CD14-positive monocyte (primary cell): ENCODE measurements around the gene STUM. TPM values are rescaled to one million over a fixed set of nuclear protein-coding genes. Genes with fewer than 3 reads are reported as not detected.

ENCODE experiments used
- DNase-seq, 3 donors: peaks; one replicate each; pipeline ENCODE4 v3.0.0-alpha.2; 2011 to 2022
- H2AFZ ChIP-seq: 2 replicates; pipeline ENCODE4 v1.6.0; 2012; ENCODE audit warnings: mild to moderate bottlenecking, low read depth, low read length, inconsistent platforms; ENCODE audit not compliant: insufficient read depth, poor library complexity, severe bottlenecking
- H3K27ac ChIP-seq, 2 donors: 1 replicate in 1 of 2; 2 replicates in 1 of 2; pipeline ENCODE4 v1.5.1; 2012 to 2013; ENCODE audit warnings: low read length in 2 of 2, control low read depth in 1 of 2, inconsistent platforms in 1 of 2, low read depth in 1 of 2, mild to moderate bottlenecking in 1 of 2
- H3K27me3 ChIP-seq, 2 donors: one replicate each; pipeline versions ENCODE4 v1.6.0 to v1.6.1; 2011 to 2013; ENCODE audit warnings: low read length in 2 of 2; ENCODE audit not compliant: control insufficient read depth in 2 of 2, insufficient read depth in 2 of 2
- H3K36me3 ChIP-seq, 2 donors: replicated peaks in 1 of 2; 1 replicate in 1 of 2; 2 replicates in 1 of 2; pipeline versions ENCODE4 v1.5.1 to v1.6.1; 2012 to 2013; ENCODE audit warnings: low read length in 2 of 2, control low read depth in 1 of 2, inconsistent platforms in 1 of 2, mild to moderate bottlenecking in 1 of 2; ENCODE audit not compliant: insufficient read depth in 2 of 2, control insufficient read depth in 1 of 2
- H3K4me1 ChIP-seq, 2 donors: 1 replicate in 1 of 2; 2 replicates in 1 of 2; pipeline versions ENCODE4 v1.5.1 to v1.6.1; 2012 to 2013; ENCODE audit warnings: low read length in 2 of 2, control low read depth in 1 of 2, inconsistent platforms in 1 of 2, mild to moderate bottlenecking in 1 of 2, moderate library complexity in 1 of 2; ENCODE audit not compliant: insufficient read depth in 2 of 2, control insufficient read depth in 1 of 2
- H3K4me2 ChIP-seq: replicated peaks from 2 replicates; pipeline ENCODE3; 2012; ENCODE audit warnings: low read length, moderate library complexity, mild to moderate bottlenecking; ENCODE audit not compliant: poor library complexity, severe bottlenecking; ENCODE audit errors: extremely low read depth
- H3K4me3 ChIP-seq, 3 experiments: fragments of 200-600 bp in 1 of 3; sonication (generic) in 1 of 3; replicated peaks in 1 of 3; 1 replicate in 2 of 3; 2 replicates in 1 of 3; pipeline ENCODE4 v1.5.1; 2011 to 2013; ENCODE audit warnings: low read length in 3 of 3, mild to moderate bottlenecking in 3 of 3, control low read depth in 2 of 3, low read depth in 2 of 3, inconsistent platforms in 1 of 3, moderate library complexity in 1 of 3
- H3K79me2 ChIP-seq: 2 replicates; pipeline ENCODE4 v1.6.0; 2012; ENCODE audit warnings: mild to moderate bottlenecking, control low read depth, inconsistent platforms, low read length, moderate library complexity; ENCODE audit not compliant: insufficient read depth
- H3K9ac ChIP-seq: 2 replicates; pipeline ENCODE4 v1.6.0; 2017; ENCODE audit warnings: low read length, mild to moderate bottlenecking; ENCODE audit not compliant: insufficient read depth, poor library complexity, severe bottlenecking
- H3K9me3 ChIP-seq, 2 donors: replicated peaks in 1 of 2; 1 replicate in 1 of 2; 2 replicates in 1 of 2; pipeline versions ENCODE4 v1.5.1 to v1.6.1; 2012 to 2013; ENCODE audit warnings: low read length in 2 of 2, control low read depth in 1 of 2; ENCODE audit not compliant: control insufficient read depth in 1 of 2, insufficient read depth in 1 of 2
- H4K20me1 ChIP-seq: 2 replicates; pipeline ENCODE4 v1.6.0; 2012; ENCODE audit warnings: mild to moderate bottlenecking, low read length, control low read depth, moderate library complexity; ENCODE audit not compliant: insufficient read depth
- H3K27ac Mint-ChIP-seq, 7 donors: one replicate each; pipeline ENCODE4 v1.8.0; 2020; ENCODE audit warnings: mild to moderate bottlenecking in 7 of 7, mixed read lengths in 7 of 7, moderate library complexity in 6 of 7, inconsistent platforms in 2 of 7
- H3K27me3 Mint-ChIP-seq, 3 donors: one replicate each; pipeline ENCODE4 v1.8.0; 2021 to 2022; ENCODE audit warnings: low read depth in 3 of 3, mild to moderate bottlenecking in 3 of 3, mixed read lengths in 3 of 3, moderate library complexity in 3 of 3, inconsistent platforms in 1 of 3
- H3K36me3 Mint-ChIP-seq, 2 donors: one replicate each; pipeline ENCODE4 v1.8.0; 2020; ENCODE audit warnings: mixed read lengths in 2 of 2, inconsistent platforms in 1 of 2, mild to moderate bottlenecking in 1 of 2
- H3K4me1 Mint-ChIP-seq: one replicate; pipeline ENCODE4 v1.8.0; 2020; ENCODE audit warnings: mild to moderate bottlenecking, mixed read lengths
- H3K4me3 Mint-ChIP-seq, 2 donors: one replicate each; pipeline ENCODE4 v1.8.0; 2020; ENCODE audit warnings: mild to moderate bottlenecking in 2 of 2, mixed read lengths in 2 of 2, moderate library complexity in 1 of 2
- H3K9me3 Mint-ChIP-seq, 7 donors: one replicate each; pipeline ENCODE4 v1.8.0; 2020 to 2022; ENCODE audit warnings: mixed read lengths in 7 of 7, mild to moderate bottlenecking in 6 of 7, moderate library complexity in 6 of 7, inconsistent platforms in 2 of 7
- WGBS: methylation state at CpG from one replicate; pipeline ENCODE4 v1.1.5; 2013; ENCODE audit warnings: missing lambda C conversion rate; ENCODE audit not compliant: insufficient coverage; 5-methylcytosine and 5-hydroxymethylcytosine counted together
- intact Hi-C, 2 donors: fragments of 100-400 bp; cut with micrococcal nuclease; formaldehyde crosslinking; loops; one replicate each; pipeline versions ENCODE4 v1.15.0 to v1.15.1; 2023
- polyA plus RNA-seq, 3 donors: library from polyadenylated mRNA; depleted of rRNA in 1 of 3; unstranded in 2 of 3; stranded (reverse) in 1 of 3; fragments of 300-500 nt in 2 of 3; fragments of >200 nt in 1 of 3; fragmentation: Illumina TruSeq in 2 of 3; gene quantifications; 1 replicate in 2 of 3; 2 replicates in 1 of 3; pipeline ENCODE4 v1.2.3, GENCODE V29; 2012 to 2021
- TF ChIP-seq, protein P1 (sequence below): fragments of 200-600 bp; IDR thresholded peaks from one replicate; pipeline ENCODE4 v1.8.0; 2022; ENCODE audit warnings: antibody characterized with exemption, mild to moderate bottlenecking

Gene STUM
- polyA plus RNA-seq, 3 donors: not detected

GRCh38 chr1:226622012-226622411, 73.4 kb downstream of the STUM start:
- Mint-ChIP-seq H3K9me3 (peaks cover 0 to 16% (median 5%) of the 10 kb centered on the region in 7 donors), H3K27me3 (peaks cover 3 to 7% (median 5%) of the 10 kb centered on the region in 3 donors), H3K27ac (no peak overlapping the region), H3K36me3 (no peaks in the 10 kb centered on the region), H3K4me1 (peaks cover 9% of the 10 kb centered on the region), H3K4me3 (no peak overlapping the region)
- Histone ChIP-seq H3K36me3 (no peaks in the 10 kb centered on the region), H3K4me2 (no peak overlapping the region), H2AFZ (no peak overlapping the region), H3K27me3 (no peaks in the 10 kb centered on the region), H3K4me3 (no peak overlapping the region), H3K4me1 (peaks cover 3 to 5% of the 10 kb centered on the region in 2 donors), H4K20me1 (no peaks in the 10 kb centered on the region), H3K79me2 (no peaks in the 10 kb centered on the region), H3K9ac (no peak overlapping the region), H3K27ac (no peak overlapping the region), H3K9me3 (peaks cover 0 to 4% of the 10 kb centered on the region in 2 donors)
- DNase-seq: no peak
- intact Hi-C loops: no loop called here
- TF ChIP-seq, protein P1, sequence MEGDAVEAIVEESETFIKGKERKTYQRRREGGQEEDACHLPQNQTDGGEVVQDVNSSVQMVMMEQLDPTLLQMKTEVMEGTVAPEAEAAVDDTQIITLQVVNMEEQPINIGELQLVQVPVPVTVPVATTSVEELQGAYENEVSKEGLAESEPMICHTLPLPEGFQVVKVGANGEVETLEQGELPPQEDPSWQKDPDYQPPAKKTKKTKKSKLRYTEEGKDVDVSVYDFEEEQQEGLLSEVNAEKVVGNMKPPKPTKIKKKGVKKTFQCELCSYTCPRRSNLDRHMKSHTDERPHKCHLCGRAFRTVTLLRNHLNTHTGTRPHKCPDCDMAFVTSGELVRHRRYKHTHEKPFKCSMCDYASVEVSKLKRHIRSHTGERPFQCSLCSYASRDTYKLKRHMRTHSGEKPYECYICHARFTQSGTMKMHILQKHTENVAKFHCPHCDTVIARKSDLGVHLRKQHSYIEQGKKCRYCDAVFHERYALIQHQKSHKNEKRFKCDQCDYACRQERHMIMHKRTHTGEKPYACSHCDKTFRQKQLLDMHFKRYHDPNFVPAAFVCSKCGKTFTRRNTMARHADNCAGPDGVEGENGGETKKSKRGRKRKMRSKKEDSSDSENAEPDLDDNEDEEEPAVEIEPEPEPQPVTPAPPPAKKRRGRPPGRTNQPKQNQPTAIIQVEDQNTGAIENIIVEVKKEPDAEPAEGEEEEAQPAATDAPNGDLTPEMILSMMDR: no peak

GRCh38 chr1:226624526-226624925, 76.0 kb downstream of the STUM start:
- Histone ChIP-seq H3K79me2 (no peaks in the 10 kb centered on the region), H3K4me1 (peaks cover 3 to 5% of the 10 kb centered on the region in 2 donors), H3K9me3 (peaks cover 0 to 8% of the 10 kb centered on the region in 2 donors), H3K4me3 (no peak overlapping the region), H3K27ac (no peak overlapping the region), H2AFZ (no peak overlapping the region), H3K36me3 (no peaks in the 10 kb centered on the region), H3K9ac (no peak overlapping the region), H4K20me1 (no peaks in the 10 kb centered on the region), H3K27me3 (no peaks in the 10 kb centered on the region), H3K4me2 (no peak overlapping the region)
- no CpG with 5 or more reads among the region's 5 CpGs for WGBS
- H3K4me1 Mint-ChIP-seq: peaks cover 17% of the 10 kb centered on the region
- peaks cover 0 to 3% (median 2%) of the 10 kb centered on the region in 3 donors for H3K27me3 Mint-ChIP-seq
- TF ChIP-seq, protein P1: no peak
- H3K4me3 Mint-ChIP-seq: no peak overlapping the region
- H3K36me3 Mint-ChIP-seq: no peaks in the 10 kb centered on the region
- DNase-seq: no peak
- peaks cover 0 to 16% (median 8%) of the 10 kb centered on the region in 7 donors for H3K9me3 Mint-ChIP-seq
- H3K27ac Mint-ChIP-seq: no peak overlapping the region
- intact Hi-C loops: no loop called here
